NCI-H2107 treated with DMSO at 0.1 percent for 48 hours (cell line): ENCODE measurements around the gene ERO1B.

Experiments
- DNase-seq: peaks from one replicate; lab custom pipeline; 2025; ENCODE audit not compliant: unreplicated experiment; lab: John Stamatoyannopoulos, UW

Gene ERO1B

GRCh38 chr1:236253918-236254637 lies 27.7 kb downstream of the ERO1B start:
- no peak for DNase-seq

- no peak for DNase-seq
Measured at GRCh38 chr1:236253119-236253518, 28.6 kb downstream of the ERO1B start.

- no peak for DNase-seq
Measured at GRCh38 chr1:236251587-236251986, 30.2 kb downstream of the ERO1B start.

DNA sequence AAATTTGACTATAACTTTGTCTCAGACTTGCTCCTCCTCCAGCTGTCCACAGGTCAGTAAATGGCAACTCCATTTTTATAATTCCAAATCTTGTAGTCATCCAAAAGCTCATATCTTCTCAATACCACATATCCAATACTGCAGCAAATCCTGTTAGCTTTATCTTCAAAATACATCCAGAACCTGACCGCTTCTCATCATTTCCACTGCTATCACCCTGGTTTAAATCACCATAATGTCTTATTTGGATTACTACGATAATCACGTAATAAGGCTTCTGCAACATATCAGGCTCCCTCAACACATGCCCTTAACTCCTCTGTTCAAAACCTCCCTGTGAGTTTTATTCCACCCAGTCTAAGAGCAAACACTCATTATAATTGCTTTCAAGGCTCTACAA lies 34.5 kb downstream of the ERO1B start:
- DNase-seq: no peak

- no peak for DNase-seq
Measured at GRCh38 chr1:236242568-236242967, 39.2 kb downstream of the ERO1B start.

- DNase-seq: no peak
Measured at GRCh38 chr1:236240675-236241074, 41.1 kb downstream of the ERO1B start.

DNA sequence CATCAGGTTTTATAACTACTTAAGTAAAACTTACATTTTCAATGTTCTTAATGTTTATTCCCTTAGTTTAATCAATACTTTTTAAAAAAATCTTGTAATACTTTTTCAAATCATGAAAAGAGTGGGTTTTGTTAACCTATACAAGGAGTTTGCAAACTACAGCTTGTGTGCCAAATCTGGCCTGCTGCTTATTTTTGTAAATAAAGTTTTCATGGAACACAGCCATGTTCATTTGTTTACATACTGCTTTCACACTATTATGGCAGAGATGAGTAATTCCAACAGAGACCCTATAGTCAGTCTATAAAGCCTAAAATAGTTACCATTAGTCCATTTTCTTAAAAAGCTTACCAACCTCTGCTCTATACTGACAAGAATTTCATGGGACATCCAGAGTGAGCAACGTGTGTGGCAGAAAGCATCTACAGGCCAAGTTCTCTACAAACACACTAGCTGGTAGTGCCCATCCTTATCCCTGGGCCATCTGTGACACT lies 42.6 kb downstream of the ERO1B start:
- DNase-seq: no peak

DNA sequence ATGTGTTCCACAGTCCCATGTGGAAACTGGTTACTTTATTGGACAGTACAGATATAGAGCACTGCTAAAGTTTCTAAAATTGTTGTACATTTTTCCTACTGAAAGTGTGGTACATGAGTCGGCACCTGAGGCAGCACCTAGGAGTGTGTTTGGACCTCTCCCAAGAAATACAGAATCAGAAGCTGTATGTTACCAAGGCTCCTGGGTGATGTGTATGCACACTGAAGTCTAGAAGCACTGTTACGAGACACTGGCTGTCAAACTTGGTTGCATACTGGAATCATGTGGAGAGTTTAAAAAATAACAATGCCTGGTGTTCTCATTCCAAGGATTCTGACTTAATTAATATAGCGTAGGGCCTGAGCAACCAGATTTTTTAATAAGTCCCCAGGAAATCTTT lies 46.6 kb downstream of the ERO1B start:
- DNase-seq: no peak

- DNase-seq: no peak
Measured at GRCh38 chr1:236228411-236228810, 53.3 kb downstream of the ERO1B start.

DNA sequence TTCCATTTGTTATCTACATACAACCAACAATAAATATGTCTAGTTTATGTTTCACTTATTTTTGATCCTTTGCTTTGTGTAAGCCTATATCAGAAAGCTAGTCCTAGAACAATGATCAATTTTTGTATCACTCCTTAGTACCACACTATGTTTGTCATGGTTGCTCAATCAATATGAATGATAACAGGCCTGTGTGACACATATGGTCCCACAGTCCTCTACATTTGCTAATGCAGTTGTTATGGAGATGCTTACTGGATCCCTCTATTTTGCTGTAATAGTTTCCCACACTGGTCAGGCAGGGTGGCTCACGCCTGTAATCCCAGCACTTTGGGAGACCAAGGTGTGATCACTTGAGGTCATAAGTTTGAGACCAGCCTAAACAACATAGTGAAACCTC lies 59.1 kb downstream of the ERO1B start:
- DNase-seq: no peak

- no peak for DNase-seq
Measured at GRCh38 chr1:236220473-236220872, 61.3 kb downstream of the ERO1B start.

GRCh38 chr1:236214761-236215160 lies 67.0 kb downstream of the ERO1B start:
- no peak for DNase-seq

DNA sequence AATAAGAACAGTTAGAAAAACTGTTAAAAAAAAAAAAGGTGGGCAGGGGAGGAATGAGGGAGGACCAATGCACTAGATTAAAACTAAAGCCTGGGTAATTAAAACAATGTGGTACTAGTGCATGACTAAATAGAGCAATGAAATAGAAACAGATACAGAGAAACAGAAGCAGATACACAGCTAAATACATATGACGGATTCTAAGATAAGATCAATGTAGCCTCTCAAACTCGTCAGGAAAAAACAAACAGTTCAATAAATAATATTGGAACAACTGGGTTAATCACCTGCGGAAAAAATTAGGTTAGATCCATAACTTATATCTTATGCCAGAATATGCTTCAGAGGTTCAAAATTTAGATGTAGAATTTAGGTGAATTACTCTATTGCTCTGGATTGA lies 68.2 kb downstream of the ERO1B start:
- DNase-seq: no peak

DNA sequence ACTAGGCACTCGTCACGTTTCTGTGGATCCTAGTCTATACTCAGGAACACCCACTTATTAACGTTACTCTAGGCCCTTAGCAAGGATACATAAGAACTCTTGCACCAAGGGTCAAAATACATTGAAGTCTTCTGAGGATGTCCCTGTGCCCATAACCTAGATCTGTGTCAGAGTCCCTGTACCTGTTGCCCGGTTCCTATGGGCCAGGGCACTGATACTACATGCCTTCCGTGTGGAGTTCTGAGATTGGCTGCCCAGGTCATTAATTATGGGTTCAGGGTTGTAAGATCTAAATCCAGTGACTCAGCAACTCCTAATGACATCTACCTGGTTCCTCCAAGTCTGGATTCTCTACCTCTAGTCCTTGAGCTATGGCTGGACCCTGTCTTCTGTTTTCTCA lies 69.9 kb downstream of the ERO1B start:
- no peak for DNase-seq

- DNase-seq: no peak
Measured at GRCh38 chr1:236209713-236210112, 72.0 kb downstream of the ERO1B start.

DNA sequence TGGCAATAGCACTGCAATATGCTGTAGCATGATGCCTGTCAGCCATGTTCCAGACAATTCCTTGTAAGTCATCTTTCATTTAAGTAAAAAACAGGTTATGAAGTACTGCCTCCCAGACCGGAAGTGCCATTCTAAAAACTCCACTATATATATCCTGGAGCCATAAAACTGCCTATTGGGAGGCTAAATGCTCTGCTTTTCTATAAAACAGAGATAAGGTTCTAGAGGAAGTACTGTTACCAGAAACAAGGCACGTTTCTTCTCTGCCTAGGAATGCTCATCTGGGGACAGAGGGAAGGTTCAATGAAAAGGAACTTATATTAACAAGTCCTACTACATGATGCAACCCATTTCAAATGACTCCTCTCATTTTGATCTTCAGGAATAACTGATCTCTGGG lies 72.6 kb downstream of the ERO1B start:
- no peak for DNase-seq

DNA sequence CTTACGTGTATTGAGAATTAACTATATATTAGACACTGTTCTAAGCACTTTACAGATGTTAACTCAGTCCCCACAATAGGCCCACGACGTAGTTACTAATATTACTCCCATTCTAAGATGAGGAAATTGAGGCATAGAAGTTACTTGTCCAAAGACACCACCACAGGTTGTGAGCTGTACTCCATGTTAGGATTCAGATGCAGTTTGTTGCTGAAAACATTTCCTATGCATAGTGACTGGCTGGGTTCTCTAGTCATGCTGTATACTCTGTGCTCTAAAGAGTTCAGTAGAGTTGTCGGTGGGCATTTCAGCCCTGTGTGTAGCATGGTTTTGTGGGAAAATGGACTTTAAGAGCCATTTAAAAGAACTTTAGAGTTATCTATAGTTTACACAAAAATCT lies 74.2 kb downstream of the ERO1B start:
- DNase-seq: no peak

GRCh38 chr1:236207121-236207520 lies 74.6 kb downstream of the ERO1B start:
- no peak for DNase-seq

GRCh38 chr1:236206548-236206947 lies 75.2 kb downstream of the ERO1B start:
- no peak for DNase-seq

DNA sequence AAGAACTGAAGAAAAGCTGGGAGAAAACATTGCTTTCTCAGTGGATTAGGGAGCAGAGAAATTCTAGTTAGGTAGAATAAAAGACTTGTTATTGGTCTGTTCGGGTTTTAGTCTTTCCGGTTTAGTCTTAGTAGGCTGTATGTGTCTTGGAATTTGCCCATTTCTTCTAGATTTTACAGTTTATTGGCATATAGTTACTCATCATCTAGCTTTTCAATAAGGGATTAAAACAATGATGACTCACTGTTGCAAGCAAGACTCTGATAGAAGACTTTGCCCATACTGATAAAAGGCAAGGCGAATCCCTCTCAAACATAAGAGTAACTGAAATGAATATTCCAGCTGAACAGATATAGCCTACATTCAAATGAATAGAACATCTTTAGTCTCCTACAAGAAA lies 77.1 kb downstream of the ERO1B start:
- no peak for DNase-seq

GRCh38 chr1:236204039-236204438 lies 77.7 kb downstream of the ERO1B start:
- no peak for DNase-seq

GRCh38 chr1:236201786-236202185 lies 80.0 kb downstream of the ERO1B start:
- DNase-seq: no peak

DNA sequence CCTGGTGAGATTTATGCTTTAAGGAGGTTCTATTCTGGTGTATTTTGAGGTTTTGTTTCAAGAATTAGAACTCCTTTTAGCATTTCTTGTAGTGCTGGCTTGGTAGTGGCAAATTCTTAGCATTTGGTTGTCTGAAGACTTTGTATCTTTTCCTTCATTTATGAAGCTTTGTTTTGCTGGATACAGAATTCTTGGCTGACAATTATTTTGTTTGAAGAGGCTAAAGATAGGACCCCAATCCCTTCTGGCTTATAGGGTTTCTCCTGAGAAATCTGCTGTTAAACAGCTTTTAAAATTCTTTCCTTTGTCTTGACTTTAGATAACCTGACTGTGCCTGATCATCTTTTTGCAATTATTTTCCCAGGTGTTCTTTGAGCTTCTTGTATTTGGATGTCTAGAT lies 80.8 kb downstream of the ERO1B start:
- no peak for DNase-seq
